Metanephros (tissue), 2 donors: ENCODE measurements around the gene CABP2. TPM values are rescaled to one million over a fixed set of nuclear protein-coding genes. Genes with fewer than 3 reads are reported as not detected.

ENCODE experiments used
- small RNA-seq: library from RNA; depleted of rRNA; stranded (forward); fragments of <200 nt; gene quantifications from one replicate; pipeline ENCODE3, GENCODE V24; 2014; ENCODE audit warnings: low replicate concordance
- total RNA-seq: library from RNA; depleted of rRNA; stranded (reverse); fragments of >200 nt; gene quantifications from one replicate; pipeline ENCODE4 v1.2.3, GENCODE V29; 2014

CABP2 gene
- not detected for total RNA-seq

GRCh38 chr11:67522844-67523555 lies at the start of gene CABP2:
TSS of gene CABP2 (minus strand) at chr11:67523446. CDS start at chr11:67523326, 120 bp downstream.

GRCh38 chr11:67507864-67508485 lies 15.3 kb downstream of the CABP2 start, which contains the start of gene CDK2AP2:
TSS of gene CDK2AP2 (minus strand) at chr11:67508162. CDS start at chr11:67508082, 80 bp downstream.

GRCh38 chr11:67504950-67505581 lies 18.2 kb downstream of the CABP2 start, which contains the start of gene PITPNM1:
TSS of gene PITPNM1 (minus strand) at chr11:67505363. CDS start at chr11:67504180, 1,183 bp downstream.

GRCh38 chr11:67482827-67483798 lies 40.1 kb downstream of the CABP2 start, which contains the start of gene AIP:
TSS of gene AIP (plus strand) at chr11:67483026. CDS start at chr11:67483159, 133 bp downstream.

Small RNAs within 50 kb of the gene (small RNA-seq; reads per million reads assigned to genes)
- gene MIR6752, result not detected

Other genes with a start within 250 kb of the CABP2 start
- 52.0 TPM for gene ANKRD13D, start 234.1 kb downstream of the CABP2 start, total RNA-seq
- 22.5 TPM for gene SSH3, start 219.9 kb downstream of the CABP2 start, total RNA-seq
- 15.9 TPM for gene POLD4, start 169.9 kb downstream of the CABP2 start, total RNA-seq
- gene CLCF1, start 149.8 kb downstream of the CABP2 start, total RNA-seq, result 3.5 TPM
- 22.3 TPM for gene RAD9A, start 131.5 kb downstream of the CABP2 start, total RNA-seq
- gene PPP1CA, start 121.6 kb downstream of the CABP2 start, total RNA-seq, result 144 TPM
- gene TBC1D10C, start 119.4 kb downstream of the CABP2 start, total RNA-seq, result 4.9 TPM
- 8.8 TPM for gene CARNS1, start 107.8 kb downstream of the CABP2 start, total RNA-seq
- gene RPS6KB2, start 95.0 kb downstream of the CABP2 start, total RNA-seq, result 35.5 TPM
- 2.5 TPM for gene PTPRCAP, start 85.8 kb downstream of the CABP2 start, total RNA-seq
- 89.6 TPM for gene CORO1B, start 80.0 kb downstream of the CABP2 start, total RNA-seq
- gene GPR152, start 70.7 kb downstream of the CABP2 start, total RNA-seq, result not detected
- gene CABP4, start 68.1 kb downstream of the CABP2 start, total RNA-seq, result 0.58 TPM
- 56.6 TPM for gene TMEM134, start 54.2 kb downstream of the CABP2 start, total RNA-seq
- gene AIP, start 40.4 kb downstream of the CABP2 start, total RNA-seq, result 65.4 TPM
- gene PITPNM1, start 18.1 kb downstream of the CABP2 start, total RNA-seq, result 60.2 TPM
- gene CDK2AP2, start 15.3 kb downstream of the CABP2 start, total RNA-seq, result 38.0 TPM
- gene GSTP1, start 60.4 kb upstream of the CABP2 start, total RNA-seq, result 811 TPM
- gene NDUFV1, start 83.5 kb upstream of the CABP2 start, total RNA-seq, result 205 TPM
- gene NUDT8, start 106.5 kb upstream of the CABP2 start, total RNA-seq, result 10.9 TPM
- gene TBX10, start 116.3 kb upstream of the CABP2 start, total RNA-seq, result not detected
- 9.1 TPM for gene ACY3, start 127.3 kb upstream of the CABP2 start, total RNA-seq
- gene ALDH3B2, start 151.2 kb upstream of the CABP2 start, total RNA-seq, result 2.1 TPM